Panc1 (cell line): ENCODE results near the gene SNTG2. TPM values are rescaled to one million over a fixed set of nuclear protein-coding genes. Genes with fewer than 3 reads are reported as not detected.

ENCODE experiments used
- ATAC-seq: fragments of 200-7000 bp; cut with Tn5 transposase; 2 replicates; pipeline ENCODE4 v1.9.1; 2020; ENCODE audit warnings: mild to moderate bottlenecking, moderate library complexity
- BruUV-seq: library from RNA; stranded (reverse); fragments of 400-500 nt; replicated peaks from 2 replicates; lab custom pipeline; 2021; lab: Mats Ljungman, UMichigan
- CTCF ChIA-PET: fragments of 300-600 bp; sonication (Branson Sonifier 250); formaldehyde crosslinking; loops from one replicate; lab custom pipeline; 2022; ENCODE audit warnings: antibody characterized with exemption; lab: Charles Lee
- POLR2A ChIA-PET: fragments of 300-600 bp; sonication (Branson Sonifier 250); formaldehyde crosslinking; loops from one replicate; lab custom pipeline; 2022; ENCODE audit warnings: antibody characterized with exemption; lab: Charles Lee
- DNase-seq: peaks from one replicate; pipeline ENCODE4 v3.0.0-alpha.2; 2010; ENCODE audit warnings: low read depth, low spot score
- H3K27ac ChIP-seq: 2 replicates; pipeline ENCODE4 v1.5.1; 2011; ENCODE audit warnings: mild to moderate bottlenecking, low read length, inconsistent platforms
- H3K27me3 ChIP-seq: fragments of 200-500 bp; sonication (Bioruptor generic); 2 replicates; pipeline ENCODE4 v1.6.0; 2014; ENCODE audit warnings: low read length, inconsistent platforms; ENCODE audit not compliant: control insufficient read depth, insufficient read depth
- H3K36me3 ChIP-seq: fragments of 200-500 bp; sonication (Bioruptor generic); 2 replicates; pipeline ENCODE4 v1.5.1; 2014; ENCODE audit warnings: inconsistent platforms, mild to moderate bottlenecking, low read length, moderate library complexity; ENCODE audit not compliant: control insufficient read depth, insufficient read depth
- H3K4me1 ChIP-seq: 2 replicates; pipeline ENCODE4 v1.5.1; 2011; ENCODE audit warnings: inconsistent platforms, mild to moderate bottlenecking, low read length, moderate library complexity; ENCODE audit not compliant: control insufficient read depth, insufficient read depth
- H3K4me3 ChIP-seq, 2 experiments: 2 replicates each; pipeline ENCODE4 v1.5.1; 2011 to 2012; ENCODE audit warnings: low read depth in 2 of 2, low read length in 2 of 2, mild to moderate bottlenecking in 2 of 2, inconsistent platforms in 1 of 2, moderate library complexity in 1 of 2
- H3K9me3 ChIP-seq: fragments of 200-500 bp; sonication (Bioruptor generic); 2 replicates; pipeline ENCODE4 v1.5.1; 2014; ENCODE audit warnings: low read depth, mild to moderate bottlenecking, inconsistent platforms, low read length, moderate library complexity; ENCODE audit not compliant: control insufficient read depth, insufficient read depth
- POLR2AphosphoS5 ChIP-seq: IDR thresholded peaks from 2 replicates; pipeline ENCODE4 v1.6.1; 2012; ENCODE audit warnings: mild to moderate bottlenecking, low read depth, low read length, moderate library complexity
- REST ChIP-seq, 2 experiments: IDR thresholded peaks; 2 replicates each; pipeline ENCODE4 v1.6.1; 2011 to 2012; ENCODE audit warnings: low read depth in 2 of 2, control low read depth in 1 of 2, low read length in 1 of 2, mild to moderate bottlenecking in 1 of 2, moderate library complexity in 1 of 2; ENCODE audit not compliant: insufficient read depth in 1 of 2
- SIN3A ChIP-seq: IDR thresholded peaks from 2 replicates; pipeline ENCODE4 v1.6.1; 2012; ENCODE audit warnings: low read depth, mild to moderate bottlenecking, low read length, moderate library complexity, borderline replicate concordance; ENCODE audit not compliant: insufficient read depth
- TCF7L2 ChIP-seq: IDR thresholded peaks from 2 replicates; pipeline ENCODE4 v1.6.1; 2011; ENCODE audit warnings: mild to moderate bottlenecking, low read depth, low read length, inconsistent platforms
- in situ Hi-C: cut with HindIII; loops from 2 replicates; pipeline ENCODE4 v1.10.0; 2016; ENCODE audit warnings: low sequenced_read_pairs, low pct_unique_long_range_greater_than_20kb
- intact Hi-C: fragments of 100-400 bp; cut with micrococcal nuclease; formaldehyde crosslinking; loops from one replicate; pipeline ENCODE4 v1.10.0; 2022; ENCODE audit not compliant: unreplicated experiment
- total RNA-seq: library from RNA; stranded (reverse); gene quantifications from one replicate; pipeline ENCODE4 v1.2.1, GENCODE V29; 2021; ENCODE audit not compliant: unreplicated experiment
- TF ChIP-seq, protein P1 (sequence below): fragments of 450-650 bp; IDR thresholded peaks from 2 replicates; pipeline ENCODE4 v1.5.1; 2017; ENCODE audit warnings: mild to moderate bottlenecking

The SNTG2 gene
- total RNA-seq, 1 experiment from 2014 or later, result not detected

GRCh38 chr2:922185-922584, 28.5 kb upstream of the SNTG2 start:
- ChIA-PET CTCF (no interaction called here), POLR2A (no interaction called here)
- H3K27ac ChIP-seq, result no peak overlapping the region
- no peak for DNase-seq
- H3K36me3 ChIP-seq, result no peaks in the 10 kb centered on the region
- H3K9me3 ChIP-seq, result no peaks in the 10 kb centered on the region
- H3K4me3 ChIP-seq, result no peak overlapping the region
- no peak for ATAC-seq
- H3K4me1 ChIP-seq, result no peaks in the 10 kb centered on the region
- intact Hi-C loops (no loop called here), in situ Hi-C loops (no loop called here)
- H3K27me3 ChIP-seq, result peaks cover 5% of the 10 kb centered on the region
- no TSS peak for BruUV-seq
- TF ChIP-seq REST (IDR thresholded peaks at IDR 0.05; ENCODE audit: insufficient read depth in 1 of 2, low read depth in 2 of 2, low read length in 1 of 2) (no peak), TCF7L2 (no peak), SIN3A (no peak), POLR2AphosphoS5 (no peak)
- TF ChIP-seq, protein P1, sequence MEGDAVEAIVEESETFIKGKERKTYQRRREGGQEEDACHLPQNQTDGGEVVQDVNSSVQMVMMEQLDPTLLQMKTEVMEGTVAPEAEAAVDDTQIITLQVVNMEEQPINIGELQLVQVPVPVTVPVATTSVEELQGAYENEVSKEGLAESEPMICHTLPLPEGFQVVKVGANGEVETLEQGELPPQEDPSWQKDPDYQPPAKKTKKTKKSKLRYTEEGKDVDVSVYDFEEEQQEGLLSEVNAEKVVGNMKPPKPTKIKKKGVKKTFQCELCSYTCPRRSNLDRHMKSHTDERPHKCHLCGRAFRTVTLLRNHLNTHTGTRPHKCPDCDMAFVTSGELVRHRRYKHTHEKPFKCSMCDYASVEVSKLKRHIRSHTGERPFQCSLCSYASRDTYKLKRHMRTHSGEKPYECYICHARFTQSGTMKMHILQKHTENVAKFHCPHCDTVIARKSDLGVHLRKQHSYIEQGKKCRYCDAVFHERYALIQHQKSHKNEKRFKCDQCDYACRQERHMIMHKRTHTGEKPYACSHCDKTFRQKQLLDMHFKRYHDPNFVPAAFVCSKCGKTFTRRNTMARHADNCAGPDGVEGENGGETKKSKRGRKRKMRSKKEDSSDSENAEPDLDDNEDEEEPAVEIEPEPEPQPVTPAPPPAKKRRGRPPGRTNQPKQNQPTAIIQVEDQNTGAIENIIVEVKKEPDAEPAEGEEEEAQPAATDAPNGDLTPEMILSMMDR, result no peak

GRCh38 chr2:923832-924601, 26.6 kb upstream of the SNTG2 start:
- ChIA-PET CTCF (interaction anchor here (0.5 to 0.7 kb wide), 2 partner anchors 197 to 215 kb away, joined by 3 to 6 read pairs; no protein-coding TSS in a partner anchor), POLR2A (no interaction called here)
- intact Hi-C loops, result no loop called here
- Histone ChIP-seq H3K27ac (no peak overlapping the region), H3K4me3 (no peak overlapping the region), H3K9me3 (no peaks in the 10 kb centered on the region), H3K27me3 (peaks cover 3% of the 10 kb centered on the region), H3K4me1 (no peaks in the 10 kb centered on the region), H3K36me3 (no peaks in the 10 kb centered on the region)
- ATAC-seq (no peak), DNase-seq (no peak)
- in situ Hi-C loops, result no loop called here
- BruUV-seq, result no TSS peak
- TF ChIP-seq TCF7L2, result no peak
- TF ChIP-seq, protein P1, result no peak
- TF ChIP-seq SIN3A, result no peak
- TF ChIP-seq POLR2AphosphoS5, result no peak
- TF ChIP-seq REST (IDR thresholded peaks at IDR 0.05; ENCODE audit: insufficient read depth in 1 of 2, low read depth in 2 of 2, low read length in 1 of 2), result no peak
